HG03457 (cell line): ENCODE measurements around the gene DAG1.
A peak's percentile ranks its signal among the peaks of the same experiment; 100 is the strongest.

Experiments used
- ATAC-seq: cut with Tn5 transposase; IDR thresholded peaks from one replicate; pipeline ENCODE4 v1.9.1; 2021; ENCODE audit warnings: moderate number of reproducible peaks; ENCODE audit not compliant: unreplicated experiment

DAG1 gene

DNA sequence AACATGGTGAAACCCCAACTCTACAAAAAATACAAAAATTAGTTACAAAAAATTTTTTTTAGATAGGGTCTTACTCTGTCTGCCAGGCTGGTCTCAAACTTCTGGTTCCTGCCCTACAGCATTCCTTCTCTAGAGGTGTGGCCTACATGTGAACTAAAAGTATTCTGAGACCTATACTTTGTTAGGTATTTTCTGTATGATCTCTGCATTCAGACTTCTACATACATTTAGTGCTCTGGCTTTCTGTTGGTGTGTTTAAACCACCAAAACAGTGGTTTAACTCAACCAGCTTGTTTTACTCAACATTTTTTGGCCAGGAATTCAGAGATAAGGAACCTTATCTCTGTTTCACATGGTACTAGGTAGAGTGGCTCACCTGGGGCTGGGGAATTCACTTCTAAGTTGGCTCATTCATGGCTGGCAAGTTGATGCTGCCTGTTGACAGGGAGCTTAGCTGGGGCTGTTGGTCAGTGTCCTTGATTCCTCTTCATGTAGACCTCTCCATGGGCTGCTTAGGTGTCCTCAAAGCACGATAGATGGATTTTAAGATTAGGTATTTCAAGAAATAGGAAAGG is 42.8 kb downstream of the DAG1 start:
- ATAC-seq, result no peak

GRCh38 chr3:49513494-49514124 is 43.5 kb downstream of the DAG1 start:
- no peak for ATAC-seq

GRCh38 chr3:49518016-49518415 is 47.9 kb downstream of the DAG1 start:
- ATAC-seq, result no peak

DNA sequence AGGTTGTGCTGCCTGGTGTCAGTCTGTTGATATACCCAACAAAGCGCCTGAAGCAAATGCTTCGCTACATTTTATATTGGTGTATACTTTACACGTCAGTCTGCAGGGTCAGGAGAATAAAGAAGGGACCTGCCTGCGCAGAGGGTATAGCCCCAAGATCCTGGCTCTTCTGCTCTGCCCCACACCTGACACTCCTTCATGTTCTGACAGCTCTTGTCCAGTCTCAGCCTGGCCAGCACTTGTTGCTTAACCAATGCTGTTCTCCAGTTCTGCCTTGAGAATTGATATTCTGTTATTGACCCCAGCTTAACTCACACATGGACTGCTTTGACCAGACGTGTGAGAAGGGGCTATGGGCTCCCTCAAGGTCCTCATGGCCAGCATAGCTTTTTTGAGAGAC is 48.4 kb downstream of the DAG1 start:
- ATAC-seq, result no peak

DNA sequence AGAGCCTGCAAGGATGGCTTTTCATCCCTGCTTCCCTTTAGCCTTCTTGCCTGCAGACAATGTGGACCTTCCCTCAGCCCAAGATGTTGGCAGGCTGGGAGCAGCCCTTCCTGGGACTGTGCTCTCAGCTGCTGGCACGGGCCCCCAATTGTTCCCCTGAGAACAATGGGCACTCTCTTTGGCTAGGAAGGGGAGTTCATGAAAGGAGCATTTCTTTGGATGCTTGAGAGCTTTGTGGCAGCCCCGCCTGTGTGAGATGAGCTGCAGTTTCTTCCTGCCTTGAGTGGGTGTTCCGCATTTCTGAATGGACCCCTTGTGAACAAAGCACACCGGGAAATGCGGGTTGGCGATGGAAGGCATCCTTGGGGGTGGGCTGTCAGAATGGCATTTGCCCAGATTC is 49.2 kb downstream of the DAG1 start:
- ATAC-seq, result no peak

- ATAC-seq, result no peak
These were observed 49.9 kb downstream of the DAG1 start for GRCh38 chr3:49519916-49520385.

GRCh38 chr3:49523756-49524747 is 54.0 kb downstream of the DAG1 start:
- no peak for ATAC-seq

- no peak for ATAC-seq
These were observed 59.5 kb downstream of the DAG1 start for GRCh38 chr3:49529567-49529966.

DNA sequence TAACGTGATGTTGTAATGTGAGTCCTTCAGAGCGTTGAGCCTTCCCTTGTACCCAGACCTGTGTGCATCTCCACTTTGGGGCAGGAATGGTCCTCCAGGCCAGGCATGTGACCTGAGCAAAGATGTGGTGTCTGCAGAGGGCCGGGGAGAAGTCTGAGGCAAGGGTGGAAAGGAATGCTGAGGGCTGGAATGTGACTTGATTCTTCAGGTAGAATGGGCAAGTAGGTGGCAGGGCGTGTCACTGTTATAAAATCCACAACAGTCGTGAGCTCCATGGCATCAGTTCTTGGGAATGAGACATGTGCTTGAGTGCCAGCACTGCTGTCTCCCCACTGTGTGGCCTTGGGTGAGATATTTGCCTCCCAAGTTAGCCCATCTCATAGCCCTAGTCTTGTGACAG is 60.2 kb downstream of the DAG1 start:
- no peak for ATAC-seq

GRCh38 chr3:49530701-49531100 is 60.6 kb downstream of the DAG1 start:
- no peak for ATAC-seq

DNA sequence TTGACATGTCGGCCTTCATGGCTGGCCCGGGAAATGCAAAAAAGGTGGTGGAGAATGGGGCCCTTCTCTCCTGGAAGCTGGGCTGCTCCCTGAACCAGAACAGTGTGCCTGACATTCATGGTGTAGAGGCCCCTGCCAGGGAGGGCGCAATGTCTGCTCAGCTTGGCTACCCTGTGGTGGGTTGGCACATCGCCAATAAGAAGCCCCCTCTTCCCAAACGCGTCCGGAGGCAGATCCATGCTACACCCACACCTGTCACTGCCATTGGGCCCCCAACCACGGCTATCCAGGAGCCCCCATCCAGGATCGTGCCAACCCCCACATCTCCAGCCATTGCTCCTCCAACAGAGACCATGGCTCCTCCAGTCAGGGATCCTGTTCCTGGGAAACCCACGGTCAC is 61.2 kb downstream of the DAG1 start:
- no peak for ATAC-seq

DNA sequence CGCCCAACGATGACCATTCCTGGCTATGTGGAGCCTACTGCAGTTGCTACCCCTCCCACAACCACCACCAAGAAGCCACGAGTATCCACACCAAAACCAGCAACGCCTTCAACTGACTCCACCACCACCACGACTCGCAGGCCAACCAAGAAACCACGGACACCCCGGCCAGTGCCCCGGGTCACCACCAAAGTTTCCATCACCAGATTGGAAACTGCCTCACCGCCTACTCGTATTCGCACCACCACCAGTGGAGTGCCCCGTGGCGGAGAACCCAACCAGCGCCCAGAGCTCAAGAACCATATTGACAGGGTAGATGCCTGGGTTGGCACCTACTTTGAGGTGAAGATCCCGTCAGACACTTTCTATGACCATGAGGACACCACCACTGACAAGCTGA is 61.6 kb downstream of the DAG1 start:
- ATAC-seq, result no peak

GRCh38 chr3:49533031-49533430 is 63.0 kb downstream of the DAG1 start:
- no peak for ATAC-seq

DNA sequence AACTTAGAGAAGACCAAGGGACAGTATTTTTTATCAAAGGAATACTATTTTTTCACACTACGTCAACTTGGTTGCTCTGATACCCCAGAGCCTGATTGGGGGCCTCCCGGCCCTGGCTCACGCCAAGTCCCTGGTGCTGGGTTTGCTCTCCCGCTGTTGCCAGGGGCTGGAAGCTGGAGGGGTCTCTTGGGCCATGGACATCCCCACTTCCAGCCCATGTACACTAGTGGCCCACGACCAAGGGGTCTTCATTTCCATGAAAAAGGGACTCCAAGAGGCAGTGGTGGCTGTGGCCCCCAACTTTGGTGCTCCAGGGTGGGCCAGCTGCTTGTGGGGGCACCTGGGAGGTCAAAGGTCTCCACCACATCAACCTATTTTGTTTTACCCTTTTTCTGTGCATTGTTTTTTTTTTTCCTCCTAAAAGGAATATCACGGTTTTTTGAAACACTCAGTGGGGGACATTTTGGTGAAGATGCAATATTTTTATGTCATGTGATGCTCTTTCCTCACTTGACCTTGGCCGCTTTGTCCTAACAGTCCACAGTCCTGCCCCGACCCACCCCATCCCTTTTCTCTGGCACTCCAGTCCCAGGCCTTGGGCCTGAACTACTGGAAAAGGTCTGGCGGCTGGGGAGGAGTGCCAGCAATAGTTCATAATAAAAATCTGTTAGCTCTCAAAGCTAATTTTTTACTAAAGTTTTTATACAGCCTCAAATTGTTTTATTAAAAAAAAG is 63.9 kb downstream of the DAG1 start:
- ATAC-seq, result no peak

DNA sequence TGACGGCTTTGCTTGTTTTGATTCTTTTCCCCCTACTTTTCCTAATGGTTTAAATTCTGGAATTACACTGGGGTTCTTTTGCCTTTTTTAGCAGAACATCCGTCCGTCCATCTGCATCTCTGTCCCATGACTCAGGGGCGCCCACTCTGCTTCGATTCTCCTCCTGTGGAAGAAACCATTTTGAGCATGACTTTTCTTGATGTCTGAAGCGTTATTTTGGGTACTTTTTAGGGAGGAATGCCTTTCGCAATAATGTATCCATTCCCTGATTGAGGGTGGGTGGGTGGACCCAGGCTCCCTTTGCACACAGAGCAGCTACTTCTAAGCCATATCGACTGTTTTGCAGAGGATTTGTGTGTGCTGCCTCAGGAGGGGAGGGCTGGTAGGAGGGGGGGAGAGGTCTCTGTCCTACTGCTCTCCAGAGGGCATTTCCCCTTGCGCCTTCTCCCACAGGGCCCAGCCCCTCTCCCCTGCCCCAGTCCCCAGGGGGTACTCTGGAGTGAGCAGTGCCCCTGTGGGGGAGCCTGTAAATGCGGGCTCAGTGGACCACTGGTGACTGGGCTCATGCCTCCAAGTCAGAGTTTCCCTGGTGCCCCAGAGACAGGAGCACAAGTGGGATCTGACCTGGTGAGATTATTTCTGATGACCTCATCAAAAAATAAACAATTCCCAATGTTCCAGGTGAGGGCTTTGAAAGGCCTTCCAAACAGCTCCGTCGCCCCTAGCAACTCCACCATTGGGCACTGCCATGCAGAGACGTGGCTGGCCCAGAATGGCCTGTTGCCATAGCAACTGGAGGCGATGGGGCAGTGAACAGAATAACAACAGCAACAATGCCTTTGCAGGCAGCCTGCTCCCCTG is 64.7 kb downstream of the DAG1 start:
- ATAC-seq, result no peak

DNA sequence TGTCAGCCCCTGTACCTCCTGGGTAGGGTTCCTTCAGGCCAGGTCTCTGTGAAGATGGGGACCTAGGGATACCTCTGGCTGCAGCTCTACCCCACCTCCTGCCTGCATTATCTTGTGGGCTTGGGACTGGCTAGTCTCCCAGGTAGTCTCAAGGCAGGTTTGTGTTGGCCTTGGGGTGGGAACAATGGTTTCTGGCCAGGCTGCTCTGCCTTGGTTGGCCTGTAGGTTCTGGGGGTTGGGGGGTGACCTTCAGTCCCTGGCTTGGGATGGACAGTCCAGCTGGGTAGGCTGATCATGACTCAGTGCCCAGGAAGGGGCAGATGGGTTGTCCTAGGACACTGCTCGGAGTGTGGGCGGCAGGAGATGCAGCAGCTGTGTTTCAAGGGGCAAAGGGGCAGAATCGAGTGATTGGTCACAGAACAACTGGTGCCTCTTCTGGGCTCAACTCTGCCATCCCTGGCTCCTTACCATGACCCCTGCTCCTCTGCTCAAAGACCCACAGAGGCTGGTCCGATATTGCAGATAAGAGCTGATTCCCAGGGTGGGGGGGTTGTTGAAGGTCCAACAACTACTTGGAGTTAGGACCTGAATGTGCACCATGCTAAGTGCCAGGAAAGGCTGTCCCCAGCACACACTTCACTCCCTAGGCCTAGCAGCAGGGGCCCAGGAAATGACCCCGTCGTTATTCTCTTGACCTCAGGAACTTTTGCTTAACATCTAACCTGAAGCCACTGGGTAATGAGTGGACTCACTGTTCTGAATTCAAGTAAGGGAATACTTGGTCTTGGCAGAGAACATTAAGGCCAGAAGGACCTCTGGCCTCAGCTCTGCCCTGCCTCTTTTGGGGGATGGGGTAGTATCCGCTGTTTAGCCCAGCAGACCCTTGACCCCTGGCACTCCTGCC is 66.2 kb downstream of the DAG1 start:
- no peak for ATAC-seq

- ATAC-seq, result no peak
These were observed 66.9 kb downstream of the DAG1 start for GRCh38 chr3:49536875-49537533.

- peak; percentile 86 for ATAC-seq
These were observed 69.8 kb downstream of the DAG1 start for GRCh38 chr3:49539659-49540560.
